RPMI7951 (cell line): ENCODE results near the gene PDCD6IP. TPM values are rescaled to one million over a fixed set of nuclear protein-coding genes. Genes with fewer than 3 reads are reported as not detected.

Source experiments
- total RNA-seq: library from RNA; depleted of rRNA; stranded (reverse); fragments of >200 nt; shearing (Covaris generic); gene quantifications from 2 replicates; pipeline ENCODE4 v1.2.3, GENCODE V29; 2014; rRNA removed

The PDCD6IP gene
- total RNA-seq, 1 experiment from 2014 or later, result 120 TPM

Other genes starting within 250 kb of the PDCD6IP start
- 42.8 and 45.3 TPM in 2 replicates for gene CLASP2, start 80.4 kb upstream of the PDCD6IP start, total RNA-seq